GM21528 (cell line): ENCODE results near the gene MCAT.

Experiments
- ATAC-seq: cut with Tn5 transposase; IDR thresholded peaks from one replicate; pipeline ENCODE4 v1.9.1; 2021; ENCODE audit warnings: mild to moderate bottlenecking, moderate library complexity; ENCODE audit not compliant: unreplicated experiment, low FRiP score

The MCAT gene

DNA sequence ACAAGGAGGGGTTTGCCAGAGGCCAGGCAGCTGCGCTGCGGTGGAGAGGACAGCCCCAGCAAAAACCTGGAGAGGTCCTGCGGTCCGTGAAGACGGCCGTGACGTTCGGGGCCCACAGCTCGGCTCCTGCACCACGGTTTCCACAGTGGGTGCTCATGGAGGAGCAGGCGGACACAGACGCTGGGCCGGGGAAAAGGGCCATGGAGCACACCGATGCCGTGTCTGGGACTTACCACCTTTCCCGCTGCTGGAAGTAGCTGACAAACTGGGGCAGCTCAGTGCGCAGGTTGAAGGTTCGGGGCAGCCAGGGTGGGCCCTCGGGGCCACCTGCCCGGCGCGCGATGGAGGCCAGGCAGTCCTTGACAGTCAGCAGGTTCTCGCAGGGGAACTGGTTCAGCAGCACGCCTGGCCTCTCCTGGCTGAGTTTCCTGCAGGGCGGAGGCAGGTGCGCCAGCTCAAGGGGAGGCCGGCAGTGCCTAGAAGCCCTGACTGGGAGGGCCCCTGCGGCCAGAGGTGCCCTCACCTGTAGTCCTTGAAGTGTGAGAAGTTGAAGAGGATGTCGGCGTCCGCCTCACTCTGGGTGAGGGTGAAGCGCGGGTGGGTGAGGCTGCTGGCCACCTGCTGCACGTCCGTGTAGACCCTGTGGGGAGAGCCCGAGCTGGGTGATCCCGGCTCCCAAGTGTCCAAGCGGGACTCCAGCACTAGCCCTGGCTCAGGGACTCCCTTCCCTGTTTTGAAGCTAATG lies 30.9 kb upstream of the MCAT start:
- no peak for ATAC-seq

DNA sequence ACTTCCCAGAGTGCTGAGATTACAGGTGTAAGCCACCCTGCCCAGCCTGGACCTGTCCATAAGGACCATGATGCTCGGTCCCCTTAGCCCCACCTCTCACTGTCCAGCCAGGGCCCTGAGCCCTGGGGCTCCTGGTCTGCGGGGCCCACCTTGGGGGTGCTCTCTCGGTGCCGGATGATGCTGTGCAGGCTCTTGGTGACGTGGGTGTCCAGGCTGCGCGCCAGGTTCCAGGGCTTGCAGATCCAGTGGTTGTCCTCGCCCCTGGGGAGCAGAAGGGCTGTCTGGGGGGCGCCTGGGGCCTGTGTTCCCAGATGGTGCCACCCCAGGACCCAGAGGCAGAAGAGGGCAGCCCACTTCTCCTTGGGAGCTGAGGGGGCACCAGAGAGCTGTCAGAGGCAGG lies 30.4 kb upstream of the MCAT start:
- no peak for ATAC-seq

- ATAC-seq: no peak
Observed at GRCh38 chr22:43172191-43172590, 29.0 kb upstream of the MCAT start.

DNA sequence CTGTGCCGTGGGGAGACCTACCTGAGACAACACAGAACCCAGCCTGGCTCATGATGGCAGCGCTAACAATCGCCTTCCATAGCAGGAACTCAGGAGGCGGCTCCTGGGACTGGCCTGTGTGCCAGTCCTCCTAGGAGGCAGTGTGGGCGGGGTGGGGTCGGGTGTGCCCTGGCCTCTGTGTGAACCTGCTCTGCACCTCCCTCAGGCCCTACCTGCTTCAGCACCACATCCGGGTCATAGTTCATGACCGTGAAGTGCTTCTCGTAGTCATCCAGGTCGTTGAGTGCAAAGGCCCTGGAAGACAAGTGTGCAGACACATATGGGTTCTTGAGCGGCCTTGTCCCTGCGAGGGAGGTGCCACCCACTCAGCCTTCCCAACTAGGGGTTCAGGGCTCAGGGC lies 28.4 kb upstream of the MCAT start:
- ATAC-seq: no peak

DNA sequence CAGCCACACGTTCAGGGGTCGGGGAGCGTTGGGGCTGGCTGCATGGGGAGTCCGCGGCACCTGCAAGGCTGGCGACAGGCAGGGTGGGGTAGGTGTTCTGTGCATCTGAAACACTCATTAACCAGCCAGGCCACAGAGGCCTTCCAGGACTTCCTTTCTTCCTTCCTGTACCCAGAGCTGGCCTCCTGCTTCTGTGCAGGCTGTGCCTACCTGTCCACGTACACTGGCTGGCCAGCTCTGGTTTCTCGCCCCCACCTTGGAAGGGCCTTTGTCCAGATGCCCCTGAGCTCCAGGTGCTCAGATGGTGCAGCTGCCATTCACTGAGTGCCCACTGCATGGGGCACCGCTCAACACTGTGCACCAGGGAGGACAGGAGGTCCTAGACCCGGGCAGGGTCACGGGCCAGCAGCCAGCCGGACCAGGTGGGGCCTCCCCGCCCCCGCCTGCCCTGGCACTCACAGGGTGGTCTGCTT lies 27.9 kb upstream of the MCAT start:
- no peak for ATAC-seq

DNA sequence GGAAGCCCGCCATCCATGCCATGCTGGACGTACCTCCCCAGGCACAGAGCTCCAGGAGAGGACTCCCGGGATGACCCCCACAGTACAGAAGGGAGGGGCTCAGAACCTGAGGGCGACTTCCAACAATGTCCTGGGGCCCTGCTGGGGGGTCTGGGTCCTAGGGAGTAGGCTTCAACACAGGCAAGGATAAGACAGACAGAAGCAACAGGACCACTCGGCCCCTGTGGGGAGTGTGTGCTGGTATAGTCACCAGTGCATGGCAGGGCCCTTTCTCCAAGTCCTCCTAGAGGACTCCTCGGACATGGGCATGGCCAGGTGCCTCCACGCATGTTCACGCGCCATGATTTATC lies 26.9 kb upstream of the MCAT start:
- no peak for ATAC-seq

DNA sequence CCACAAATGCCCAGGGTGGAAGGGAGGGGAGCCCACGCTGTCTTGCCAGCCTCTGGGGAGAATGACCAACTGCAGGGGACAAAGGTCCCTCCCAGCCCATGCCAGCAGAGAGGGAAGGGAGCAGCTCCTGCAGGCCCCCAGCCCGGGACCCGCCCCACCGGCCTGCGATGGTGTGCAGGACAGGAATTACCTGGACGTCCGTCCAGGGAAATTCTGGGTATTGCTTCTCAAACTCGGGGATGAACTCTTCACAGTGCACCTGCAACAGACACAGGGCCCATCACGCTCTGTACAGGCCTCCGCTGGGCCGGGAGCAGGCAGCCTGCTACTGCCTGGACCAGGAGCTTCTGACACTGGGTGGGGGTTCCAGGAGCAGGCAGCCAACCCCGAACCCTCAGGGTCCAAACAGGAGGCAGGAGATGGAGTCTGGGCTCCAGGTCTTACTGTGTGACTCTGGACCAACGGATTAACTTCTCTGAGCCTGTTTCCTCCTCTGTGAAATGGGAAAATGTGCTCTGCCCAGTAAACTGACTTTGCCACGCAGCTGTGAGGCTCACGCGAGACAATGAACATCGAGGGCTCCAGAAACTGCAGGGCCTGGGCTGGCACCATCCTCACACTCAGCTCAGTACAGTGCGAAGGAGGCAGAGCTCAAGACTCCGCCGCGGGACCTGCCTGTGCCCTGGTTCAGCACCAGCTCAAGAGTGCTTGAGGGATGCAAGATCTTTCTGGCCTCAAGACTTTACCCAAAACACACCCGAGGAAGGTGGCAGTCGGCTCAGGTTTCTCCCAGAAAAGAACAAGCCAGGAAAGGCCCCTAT lies 26.3 kb upstream of the MCAT start:
- no peak for ATAC-seq

DNA sequence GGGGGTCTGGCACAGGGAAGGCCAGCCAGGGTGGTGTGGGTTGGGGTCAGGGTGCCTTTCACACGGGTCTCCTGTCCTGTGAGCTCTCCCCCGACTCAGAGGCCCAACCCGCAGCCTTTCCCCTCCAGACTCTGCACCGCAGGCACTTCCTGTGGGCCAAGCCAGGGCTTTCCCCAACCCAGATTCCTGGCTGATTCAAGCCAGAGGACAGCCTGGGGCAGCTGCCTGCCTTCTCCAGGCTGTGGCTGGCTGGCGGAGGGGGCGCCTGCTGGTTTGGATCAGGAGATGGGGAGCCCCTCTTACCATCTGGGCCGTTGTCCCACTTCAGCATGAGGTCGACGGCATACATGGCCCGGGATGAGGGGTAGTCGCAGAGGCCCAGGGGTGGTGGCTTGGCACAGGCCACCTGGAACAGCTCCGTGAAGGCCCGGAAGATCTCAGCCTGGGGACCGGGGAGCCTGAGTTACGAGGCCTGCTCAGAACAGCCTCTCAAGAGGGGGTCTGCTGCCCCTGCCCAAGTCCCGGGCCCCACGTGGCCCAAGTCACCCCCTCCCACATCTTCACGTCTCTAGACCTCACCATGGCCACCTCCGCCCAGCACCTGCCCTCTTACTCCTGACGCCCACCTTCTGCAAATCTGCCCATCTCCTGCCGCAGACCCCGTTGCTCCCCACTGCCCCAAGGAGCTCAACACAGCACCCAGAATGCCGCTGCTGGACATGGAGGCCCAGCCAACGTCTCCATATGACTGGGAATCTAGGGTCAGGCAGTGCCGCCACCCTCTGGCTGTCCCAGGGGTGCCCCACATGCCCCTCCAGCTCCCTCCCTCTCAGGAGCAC lies 25.5 kb upstream of the MCAT start:
- ATAC-seq: no peak

- ATAC-seq: no peak
Observed at GRCh38 chr22:43167001-43167589, 23.9 kb upstream of the MCAT start.

DNA sequence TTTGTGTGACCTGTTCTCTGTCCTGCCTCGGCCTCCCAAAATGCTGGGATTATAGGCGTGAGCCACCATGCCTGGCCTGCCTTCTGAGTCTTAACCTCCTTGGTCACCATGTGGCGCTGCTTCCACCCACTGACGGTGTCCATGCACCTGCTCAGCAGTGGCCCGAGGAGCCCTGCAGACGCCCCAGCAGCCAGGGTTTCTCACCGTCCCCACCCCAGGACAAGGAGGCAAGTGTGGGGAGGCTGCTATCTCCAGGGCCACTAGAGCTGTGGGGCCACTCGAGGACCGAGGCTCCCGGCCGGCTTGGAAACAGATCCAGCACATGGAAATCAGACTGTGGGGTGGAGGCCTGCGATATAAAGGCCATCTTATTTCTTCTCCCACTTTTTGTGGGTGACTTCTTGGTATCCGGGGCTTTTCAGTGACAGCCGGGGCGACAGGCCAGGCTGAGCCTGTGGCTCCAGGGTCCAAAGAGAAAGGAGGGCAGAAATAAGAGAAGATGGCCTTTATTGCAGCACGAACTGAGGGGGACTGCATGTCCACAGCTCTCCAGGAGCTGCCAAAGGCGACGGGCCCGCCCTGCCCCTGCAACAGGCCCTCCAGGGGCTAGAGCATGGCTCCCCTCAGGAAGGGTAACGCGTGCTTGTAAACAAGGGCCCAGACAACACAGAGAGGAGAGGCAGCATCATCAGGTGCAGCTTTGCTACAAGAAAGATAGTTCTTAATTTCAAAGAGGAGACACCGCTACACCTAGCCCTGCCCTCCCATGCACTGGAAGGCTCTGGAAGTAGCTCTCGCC lies 23.1 kb upstream of the MCAT start:
- no peak for ATAC-seq

GRCh38 chr22:43164636-43165035 lies 21.4 kb upstream of the MCAT start:
- ATAC-seq: no peak

DNA sequence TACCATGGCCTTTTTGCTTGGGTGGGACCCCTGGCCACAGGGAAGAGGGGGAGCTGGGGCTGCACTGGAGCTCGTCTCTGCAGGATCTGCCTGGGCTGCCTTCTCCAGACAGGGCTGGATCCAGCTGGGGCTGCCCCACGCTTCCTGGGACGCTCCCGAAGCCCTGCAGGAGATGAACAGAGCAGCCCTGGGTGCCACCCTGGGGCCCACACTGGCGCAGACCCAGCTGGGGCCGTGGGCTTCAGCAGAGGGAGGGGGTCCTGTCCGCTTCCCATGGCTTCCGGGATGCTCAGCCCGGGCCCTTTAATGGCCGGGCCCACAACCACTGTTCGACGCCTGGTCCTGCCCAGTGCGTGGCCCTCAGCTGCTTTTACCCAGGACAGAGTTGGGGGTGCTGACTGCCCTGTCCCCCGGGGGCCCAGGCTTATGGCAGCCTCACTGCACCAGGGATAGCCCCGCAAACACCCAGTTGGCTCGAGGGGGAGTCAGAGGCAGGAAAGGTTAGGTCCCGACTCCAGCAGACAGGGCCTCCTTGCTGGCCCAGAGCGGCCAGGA lies 20.1 kb upstream of the MCAT start:
- ATAC-seq: no peak

- ATAC-seq: no peak
Observed at GRCh38 chr22:43162412-43163150, 19.4 kb upstream of the MCAT start.

GRCh38 chr22:43160497-43161126 lies 17.4 kb upstream of the MCAT start:
- ATAC-seq: no peak

GRCh38 chr22:43159484-43160178 lies 16.4 kb upstream of the MCAT start:
- ATAC-seq: no peak

- no peak for ATAC-seq
Observed at GRCh38 chr22:43158778-43159483, 15.7 kb upstream of the MCAT start.

- no peak for ATAC-seq
Observed at GRCh38 chr22:43157874-43158546, 14.8 kb upstream of the MCAT start.
